Measurements from ENCODE around the gene ATP1B2.

GRCh38 chr17:7651097-7651664, 455 bp downstream of the ATP1B2 start:
- TF ChIP-seq CTCF (IDR thresholded peaks at IDR 0.05) (no peak), POLR2A (IDR thresholded peaks at IDR 0.05) (no peak)

Measured in stomach (tissue), 4 donors.